CD4-positive, alpha-beta T cell treated with Interleukin-4 for 1 hour (primary cell): ENCODE measurements around the gene LRBA.

Experiments used
- DNase-seq, 2 donors: peaks; one replicate each; pipeline ENCODE4 v3.0.0-alpha.2; 2020 to 2022

LRBA gene

DNA sequence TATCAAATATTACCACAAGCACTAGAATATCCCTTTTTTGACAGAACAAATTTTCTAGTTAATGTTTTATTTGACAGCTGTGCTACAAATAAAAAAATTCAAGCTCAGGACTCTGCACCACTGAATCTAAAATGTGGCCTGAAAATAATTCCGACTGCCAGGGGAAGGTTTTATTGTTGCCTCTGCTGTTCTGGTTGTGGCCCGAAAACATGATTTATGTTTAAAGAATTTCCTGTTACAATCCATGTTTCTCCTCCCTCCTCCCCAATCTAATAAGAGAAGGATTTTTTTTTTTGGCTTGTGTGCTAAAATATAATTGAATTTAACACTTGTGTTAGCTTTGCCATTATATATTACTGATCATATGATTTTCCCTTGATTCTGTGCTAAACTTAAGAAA is 709.1 kb downstream of the LRBA start:
- DNase-seq, result no peak

DNA sequence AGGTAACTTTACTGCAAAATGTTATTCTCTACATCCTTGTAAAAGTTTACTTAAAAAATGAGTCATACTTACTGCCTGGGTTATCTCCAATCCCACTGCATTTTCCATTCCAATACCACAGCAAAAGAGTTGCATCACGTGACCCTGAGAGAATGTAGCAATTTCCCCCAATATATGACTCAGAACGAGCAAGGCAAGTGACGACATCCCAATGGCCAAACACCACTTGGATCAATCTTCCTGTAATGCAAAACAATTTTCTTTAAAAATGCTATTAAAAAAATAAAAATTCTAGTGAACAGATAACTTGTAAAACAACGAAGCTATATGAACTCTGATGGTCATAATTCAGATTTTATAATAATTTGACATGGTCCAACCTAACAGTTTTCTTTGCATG is 712.5 kb downstream of the LRBA start:
- DNase-seq, result peak in 1 of 2 donors; percentile 13

DNA sequence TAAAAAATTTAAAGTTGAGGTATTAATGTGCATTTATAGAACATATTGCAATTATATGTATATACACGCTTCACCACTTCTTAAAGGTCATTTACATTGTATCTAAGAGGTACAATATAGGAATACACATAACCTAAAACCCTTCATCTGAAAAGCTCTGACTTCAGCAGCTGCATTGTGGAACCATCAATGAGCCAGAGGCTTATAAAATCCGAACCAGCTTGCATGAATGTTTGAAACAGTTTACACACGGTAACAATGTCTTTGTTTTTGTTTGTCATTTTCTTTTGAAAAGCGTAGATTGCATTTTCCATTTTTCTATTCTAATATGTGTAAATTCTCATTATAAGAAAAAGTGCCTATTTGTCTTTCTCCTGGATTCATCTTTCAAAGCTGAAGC is 715.3 kb downstream of the LRBA start:
- no peak for DNase-seq

DNA sequence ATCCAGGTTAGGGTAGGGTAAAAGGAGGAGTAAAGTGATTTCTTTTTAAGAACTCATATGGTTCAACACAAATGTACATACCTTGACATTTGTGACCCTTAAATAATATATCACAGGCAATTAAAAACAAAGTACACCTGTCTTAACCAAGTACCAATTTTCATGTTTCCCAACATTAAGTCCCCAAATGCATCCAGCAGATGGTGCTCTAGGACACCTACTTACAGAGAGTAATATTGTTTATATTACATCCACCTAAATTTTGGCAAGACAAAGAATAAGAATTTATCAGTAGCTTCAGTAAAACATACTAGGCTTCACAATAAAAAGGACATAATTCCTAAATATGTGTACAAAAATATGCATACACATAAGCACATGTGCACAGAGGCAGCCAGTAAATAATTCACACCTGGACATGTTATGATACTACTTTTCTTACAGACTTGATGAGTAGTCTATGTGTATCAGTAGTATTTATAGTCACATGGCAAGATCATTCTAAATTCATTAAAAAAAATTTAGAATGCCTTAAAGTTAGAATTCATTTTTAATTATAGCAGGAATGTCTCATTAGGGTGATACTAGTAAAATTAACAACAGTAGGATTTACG is 717.1 kb downstream of the LRBA start:
- peak in 1 of 2 donors; percentile 36 for DNase-seq

DNA sequence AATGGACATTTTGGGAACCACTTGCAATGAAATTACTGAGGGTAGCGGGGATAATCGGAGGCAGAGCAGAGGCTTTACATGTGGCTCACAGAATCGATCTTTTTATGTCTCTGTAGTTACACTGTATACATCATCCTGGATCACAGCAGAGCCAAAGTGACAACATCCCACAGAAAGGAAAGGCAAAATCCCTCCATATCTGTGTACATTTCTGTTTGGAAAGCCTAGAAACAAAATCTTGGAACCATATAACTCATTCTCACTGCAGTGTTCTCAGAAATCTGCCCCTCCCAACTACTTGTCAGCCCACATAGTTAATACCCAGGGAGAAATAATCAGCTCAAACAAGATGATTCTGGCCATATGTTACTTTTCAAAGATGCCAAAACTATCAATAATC is 725.2 kb downstream of the LRBA start:
- no peak for DNase-seq

DNA sequence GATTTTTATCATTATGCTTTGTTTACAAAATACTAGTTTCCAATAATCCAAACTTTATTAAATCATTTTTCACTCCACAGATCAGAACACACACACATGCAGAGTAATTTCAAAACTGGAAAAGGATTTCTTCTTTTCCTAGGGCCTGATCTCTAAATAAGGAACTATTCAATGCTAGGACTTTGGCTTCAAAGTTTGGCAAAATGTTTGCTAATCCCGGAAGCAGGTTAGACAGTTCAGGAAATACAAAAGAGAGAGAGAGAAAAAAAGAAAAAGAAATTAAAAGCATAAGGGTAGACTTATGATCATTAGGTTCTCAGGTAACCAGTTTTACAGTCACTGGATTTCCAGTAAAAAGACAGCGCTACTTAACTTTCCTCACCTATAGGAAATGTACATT is 725.9 kb downstream of the LRBA start:
- no peak for DNase-seq

DNA sequence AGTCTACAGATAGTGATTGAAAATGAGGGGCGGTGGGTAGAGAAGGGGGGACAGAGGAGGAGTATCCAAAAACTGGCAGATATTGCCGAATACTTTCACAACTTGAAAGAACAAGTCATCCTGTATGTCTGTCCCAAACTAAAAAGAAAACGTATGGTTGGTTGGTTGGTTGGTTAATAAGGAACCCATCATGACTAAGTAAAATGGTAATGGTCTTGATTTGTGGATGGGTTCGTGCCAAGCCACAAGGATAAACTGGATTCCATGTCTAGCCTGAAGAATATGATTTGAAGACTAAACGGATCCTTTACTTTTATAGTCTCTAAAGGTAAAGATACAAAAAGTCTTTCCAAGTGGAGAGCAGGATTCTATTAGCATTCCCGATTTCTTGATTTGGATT is 728.4 kb downstream of the LRBA start:
- no peak for DNase-seq

DNA sequence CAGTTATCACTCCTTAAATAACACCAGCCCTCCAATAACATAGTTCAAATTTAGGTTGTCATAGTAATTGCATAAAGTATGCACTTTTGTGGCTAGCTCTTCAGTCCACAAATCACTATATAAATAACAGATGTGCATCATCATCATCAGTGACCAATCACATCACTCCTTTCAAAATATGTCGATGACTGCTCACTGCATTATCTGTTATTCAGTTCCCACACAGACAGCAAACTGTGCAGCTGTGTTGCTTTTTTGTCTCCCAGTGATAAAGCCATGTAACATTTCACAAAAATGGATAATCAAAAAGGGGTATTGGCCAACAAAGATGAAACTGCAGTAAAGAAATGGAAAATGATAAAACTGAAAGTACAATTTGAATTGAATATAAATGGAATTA is 731.4 kb downstream of the LRBA start:
- no peak for DNase-seq

DNA sequence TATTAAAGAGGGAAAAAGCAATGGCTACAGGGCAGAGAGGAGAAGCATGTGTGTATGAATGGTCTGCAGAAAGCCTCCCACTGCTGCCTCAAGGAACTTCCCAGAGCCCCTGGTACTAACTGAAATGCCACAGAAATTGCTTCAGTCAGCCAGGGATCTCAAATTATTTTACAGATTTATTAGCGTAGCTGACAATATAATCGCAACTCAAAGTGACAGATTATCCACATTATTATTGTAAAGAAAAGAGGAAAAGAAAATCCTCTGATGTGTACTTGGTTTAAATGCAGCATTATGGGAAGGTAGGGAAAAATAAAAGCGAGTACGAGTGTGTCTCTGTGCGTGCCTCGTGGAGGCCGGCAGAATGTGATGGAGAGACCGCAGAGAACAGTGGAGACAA is 734.1 kb downstream of the LRBA start:
- DNase-seq, result no peak

DNA sequence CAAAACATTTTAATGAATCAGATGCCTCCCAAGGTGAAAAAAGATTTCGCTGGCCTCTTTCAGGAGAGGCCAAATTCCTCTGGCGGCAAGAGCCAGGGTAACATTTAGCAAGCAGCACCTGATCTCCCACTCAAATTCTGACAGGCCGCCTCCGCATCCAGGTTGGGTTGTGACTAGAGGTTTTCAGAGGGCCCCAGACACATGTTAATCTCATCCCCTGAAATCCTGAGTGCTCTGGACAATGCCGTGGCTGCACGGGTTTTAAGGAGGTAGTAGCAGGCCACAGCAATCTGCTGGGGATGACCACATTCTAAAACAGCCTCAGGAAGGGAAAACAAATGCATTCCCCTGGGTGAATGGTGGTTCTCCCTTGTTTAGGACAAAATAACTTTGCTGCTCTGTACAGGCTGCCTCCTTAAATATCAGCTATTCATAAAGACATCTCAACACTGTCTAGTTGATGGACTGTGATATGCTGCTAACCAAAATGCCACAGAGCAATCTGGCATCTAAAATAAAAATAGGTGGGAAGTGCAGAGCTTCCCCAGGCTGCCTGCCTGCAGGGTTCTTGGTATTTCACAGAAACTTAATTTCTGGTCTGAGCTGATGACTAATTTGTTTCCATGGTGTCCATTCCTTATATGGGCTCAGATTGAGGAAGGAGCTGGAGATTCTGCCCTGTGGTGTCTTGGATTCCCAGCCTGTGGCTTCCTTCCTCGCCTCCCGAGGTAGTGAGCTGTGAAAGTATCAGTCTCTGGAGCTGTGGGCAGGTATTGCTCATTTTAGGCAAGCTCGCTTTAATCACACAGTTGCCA is 734.8 kb downstream of the LRBA start:
- no peak for DNase-seq

DNA sequence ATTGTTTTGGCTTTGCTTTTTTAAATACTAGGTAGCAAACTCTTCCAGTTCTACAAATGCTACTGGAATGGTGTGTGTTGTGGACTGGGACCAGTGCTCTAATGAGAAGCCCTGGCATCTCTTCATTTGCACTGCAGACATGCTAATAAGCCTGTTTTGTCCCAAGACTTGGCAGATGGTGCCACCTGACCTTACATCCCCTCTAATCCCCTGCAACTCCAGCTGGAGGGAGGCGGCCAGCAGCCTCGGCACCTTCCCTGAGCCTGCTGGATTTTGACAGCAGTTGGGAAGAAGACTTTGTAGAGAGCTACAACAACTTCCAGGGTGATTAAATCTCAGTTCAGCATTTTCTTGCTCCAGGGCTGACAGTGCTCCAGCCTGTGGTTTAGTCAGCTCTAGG is 736.9 kb downstream of the LRBA start:
- DNase-seq, result no peak

DNA sequence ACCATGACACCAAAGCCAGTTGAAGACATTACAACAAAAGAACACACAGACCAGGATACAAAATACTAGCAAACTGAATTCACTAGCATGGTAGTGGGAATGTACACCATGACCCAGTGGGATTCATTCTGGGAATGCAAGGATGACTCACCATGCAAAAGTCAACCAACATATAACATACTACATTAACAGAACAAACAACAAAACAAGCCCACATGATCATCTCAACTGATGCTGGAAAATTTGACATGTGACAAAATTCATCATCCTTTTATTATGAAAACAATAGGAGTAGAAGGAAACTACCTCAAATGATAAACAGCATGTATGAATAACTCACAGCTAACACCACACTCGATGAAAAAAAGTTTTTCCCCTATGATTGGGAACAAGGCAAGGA is 746.6 kb downstream of the LRBA start:
- DNase-seq, result no peak

DNA sequence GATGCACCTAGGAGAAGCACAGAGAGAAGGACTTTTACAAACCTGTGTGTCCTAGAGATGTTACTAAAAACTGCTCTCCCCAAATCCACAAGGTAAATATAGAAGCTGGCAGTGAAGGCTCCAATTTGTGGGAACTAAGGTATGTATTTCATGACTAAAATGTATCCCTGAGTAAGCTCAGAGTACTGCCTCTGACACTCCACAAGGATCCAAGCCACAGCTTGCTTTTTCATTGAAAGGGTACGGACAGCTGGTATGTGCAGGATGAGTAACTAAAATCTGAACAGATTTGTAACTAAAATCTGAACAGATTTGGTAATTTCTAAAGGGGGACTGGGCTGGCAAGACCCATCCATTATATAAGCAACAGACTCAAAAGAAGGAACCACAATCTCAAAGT is 749.3 kb downstream of the LRBA start:
- DNase-seq, result no peak

DNA sequence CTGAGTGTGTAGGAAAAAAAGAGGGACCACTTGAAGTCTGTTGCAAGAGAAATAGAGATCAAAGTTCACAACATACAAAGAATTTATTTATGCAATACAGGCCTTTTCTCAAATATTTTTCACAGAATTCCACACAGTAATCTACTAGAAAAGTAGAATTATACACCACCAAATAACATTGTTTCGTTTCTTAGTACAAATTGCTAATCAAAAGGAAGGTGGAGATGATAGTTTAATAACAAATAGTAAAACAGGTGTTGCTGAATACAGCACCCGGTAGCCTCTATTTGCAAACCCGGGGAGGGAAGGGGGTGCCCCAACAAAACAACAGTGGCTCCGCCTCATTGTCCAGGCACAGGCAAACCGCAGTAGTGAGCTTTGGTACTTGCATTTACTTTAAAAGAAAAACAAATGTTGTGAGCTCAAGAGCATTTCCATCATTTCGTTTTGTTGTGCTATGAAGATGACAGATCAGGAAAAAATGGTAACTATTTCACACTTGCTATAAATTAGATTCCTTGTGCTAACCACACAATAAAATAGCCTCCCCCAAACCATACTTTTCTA is 750.4 kb downstream of the LRBA start:
- DNase-seq, result no peak

DNA sequence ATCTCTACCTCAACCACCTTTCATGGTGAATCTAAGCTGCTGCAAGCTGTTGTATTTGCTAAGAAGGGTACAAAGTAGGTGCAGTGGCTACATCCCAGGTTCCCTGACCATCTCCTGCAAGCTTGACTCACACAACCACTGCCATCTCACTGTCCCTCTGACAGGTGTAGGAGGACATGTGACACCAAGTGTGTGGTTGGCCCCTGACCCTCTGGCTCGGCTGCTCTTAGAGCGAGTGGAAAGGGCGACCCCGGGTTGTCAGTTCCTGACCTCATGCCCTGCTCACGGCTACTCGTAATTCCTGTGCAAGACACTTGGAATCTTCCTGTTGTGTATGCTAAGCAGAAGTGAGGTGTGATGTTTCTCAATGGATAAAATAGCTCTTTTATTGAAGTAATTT is 752.5 kb downstream of the LRBA start:
- DNase-seq, result no peak

DNA sequence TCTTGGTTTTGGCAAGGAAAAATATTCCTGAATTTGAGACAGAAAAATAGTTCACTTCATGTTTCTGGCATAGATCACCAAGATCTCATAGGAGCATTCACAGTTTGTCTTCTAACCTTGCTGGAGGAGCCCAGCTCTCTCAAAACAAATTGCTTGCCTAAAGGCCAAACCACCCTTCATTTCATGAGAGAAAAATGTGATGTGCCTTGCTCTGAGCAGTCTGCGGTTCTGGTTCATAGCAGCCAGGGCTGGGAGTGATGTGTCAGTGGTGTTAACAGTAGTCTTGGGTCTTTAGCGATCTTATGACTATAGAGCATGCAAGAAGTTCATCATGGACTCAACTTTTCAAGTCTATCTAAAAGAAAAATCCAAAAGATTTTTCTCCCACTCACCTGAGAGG is 753.5 kb downstream of the LRBA start:
- no peak for DNase-seq

DNA sequence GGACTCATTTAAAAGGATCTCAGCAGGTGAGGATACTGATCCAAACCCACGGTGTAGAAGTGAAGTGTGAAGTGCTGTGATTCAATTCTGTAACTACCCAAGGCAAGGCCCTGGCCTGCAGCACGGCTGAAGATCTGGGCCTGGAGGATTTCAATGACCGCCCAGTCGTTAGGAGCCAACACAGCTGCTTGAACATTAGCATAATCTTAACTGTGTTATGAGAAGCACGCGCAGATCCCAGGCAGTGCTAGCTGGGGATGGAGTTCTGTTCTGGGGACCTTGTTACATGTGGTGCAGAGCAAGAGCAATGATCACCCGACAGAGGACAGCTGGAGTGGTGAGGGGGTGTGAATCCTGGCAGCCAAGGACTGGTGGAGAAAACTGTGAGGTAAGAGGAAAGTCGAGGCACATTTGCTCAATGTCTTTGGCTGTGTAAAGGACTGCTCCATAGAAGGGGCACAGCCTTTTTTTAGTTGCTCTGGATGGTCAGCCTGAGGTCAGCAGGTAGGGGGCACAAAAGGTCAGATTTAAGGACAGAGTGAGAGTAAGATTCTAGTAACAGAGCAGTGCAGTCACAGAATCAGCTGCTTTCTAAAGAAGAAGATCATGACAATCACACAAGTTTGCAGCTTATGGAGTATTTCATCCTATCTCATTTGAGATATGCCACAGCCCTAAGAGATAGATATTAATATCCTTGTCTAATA is 755.1 kb downstream of the LRBA start:
- DNase-seq, result no peak

DNA sequence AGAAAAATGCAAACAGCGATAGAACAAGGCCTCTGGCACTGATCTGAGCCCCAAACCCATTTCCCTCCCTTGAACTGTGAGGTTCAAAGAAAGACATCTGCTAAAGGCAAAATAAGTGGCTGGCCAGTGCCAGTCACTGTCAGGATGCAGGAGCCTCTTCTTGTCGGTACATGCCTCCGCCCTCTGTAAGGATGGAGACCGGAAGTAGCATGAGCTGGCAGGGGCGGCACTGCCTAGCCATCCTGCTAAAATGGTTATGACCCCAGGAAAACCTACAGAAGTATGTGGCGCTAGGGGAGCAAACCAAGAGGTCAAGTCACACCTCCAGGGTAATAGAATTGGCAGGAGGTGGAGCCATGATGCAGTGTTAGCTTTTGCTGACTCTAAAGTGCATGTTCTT is 756.5 kb downstream of the LRBA start:
- DNase-seq, result no peak

DNA sequence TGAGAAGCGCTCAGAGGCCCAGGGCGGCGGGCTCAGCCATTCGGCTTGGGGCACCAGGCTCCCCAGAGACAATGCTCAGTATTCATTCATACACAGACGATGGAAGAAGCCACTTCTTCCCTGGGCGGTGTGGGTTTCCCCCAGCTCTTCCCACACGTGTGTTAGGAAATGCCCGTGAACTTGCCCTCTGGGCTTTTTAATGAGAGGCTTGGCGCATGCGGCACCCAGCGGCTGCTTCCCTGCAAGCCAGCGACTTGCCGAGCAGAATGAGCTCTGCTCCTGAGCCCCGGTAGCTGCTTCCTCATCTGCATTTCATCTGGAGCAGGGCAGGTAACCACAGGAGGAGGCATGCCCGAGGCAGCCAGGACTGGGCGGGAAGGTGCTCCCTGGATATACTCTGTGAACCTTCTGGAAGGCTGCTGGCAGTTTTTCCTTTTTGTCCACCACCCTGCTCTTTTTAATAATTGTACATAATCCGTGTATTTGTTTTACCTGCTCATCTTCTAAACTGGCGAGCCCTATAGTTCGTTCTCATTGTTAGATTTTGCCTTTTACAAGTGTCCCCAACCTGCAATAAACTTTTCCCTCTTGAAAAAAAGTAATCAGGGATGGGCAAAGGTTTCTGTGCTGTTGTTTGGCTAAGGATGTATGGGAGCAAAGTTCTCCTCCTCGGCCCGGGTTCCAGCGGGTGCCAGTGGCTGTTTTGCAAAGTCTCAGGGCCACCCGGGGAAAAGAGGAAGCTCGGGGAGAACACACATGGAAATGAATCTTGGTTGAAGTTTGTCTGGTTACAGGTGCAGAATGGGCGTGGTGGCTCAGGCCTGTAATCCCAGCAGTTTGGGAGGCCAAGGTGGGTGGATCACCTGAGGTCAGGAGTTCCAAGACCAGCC is 758.0 kb downstream of the LRBA start:
- DNase-seq, result no peak

DNA sequence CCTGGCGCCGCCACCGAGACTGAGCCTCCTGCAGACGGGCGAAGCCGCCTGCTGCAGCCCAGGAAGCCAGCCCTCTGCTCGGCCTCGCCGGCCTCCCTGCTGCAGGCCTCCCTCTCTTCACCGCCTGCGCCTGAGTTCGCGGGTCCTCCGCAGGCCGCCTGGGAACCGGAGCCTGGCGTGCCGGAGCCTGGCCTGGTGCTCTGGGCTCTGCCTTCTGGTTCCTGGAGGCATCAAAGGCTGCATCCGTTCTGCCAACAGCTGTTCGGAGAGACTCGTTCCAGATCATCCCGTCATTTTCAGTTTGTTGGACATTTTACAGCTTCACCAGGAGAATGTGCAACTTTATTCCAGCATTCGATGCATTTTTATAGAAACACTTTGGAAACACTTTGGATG is 758.9 kb downstream of the LRBA start:
- no peak for DNase-seq

DNA sequence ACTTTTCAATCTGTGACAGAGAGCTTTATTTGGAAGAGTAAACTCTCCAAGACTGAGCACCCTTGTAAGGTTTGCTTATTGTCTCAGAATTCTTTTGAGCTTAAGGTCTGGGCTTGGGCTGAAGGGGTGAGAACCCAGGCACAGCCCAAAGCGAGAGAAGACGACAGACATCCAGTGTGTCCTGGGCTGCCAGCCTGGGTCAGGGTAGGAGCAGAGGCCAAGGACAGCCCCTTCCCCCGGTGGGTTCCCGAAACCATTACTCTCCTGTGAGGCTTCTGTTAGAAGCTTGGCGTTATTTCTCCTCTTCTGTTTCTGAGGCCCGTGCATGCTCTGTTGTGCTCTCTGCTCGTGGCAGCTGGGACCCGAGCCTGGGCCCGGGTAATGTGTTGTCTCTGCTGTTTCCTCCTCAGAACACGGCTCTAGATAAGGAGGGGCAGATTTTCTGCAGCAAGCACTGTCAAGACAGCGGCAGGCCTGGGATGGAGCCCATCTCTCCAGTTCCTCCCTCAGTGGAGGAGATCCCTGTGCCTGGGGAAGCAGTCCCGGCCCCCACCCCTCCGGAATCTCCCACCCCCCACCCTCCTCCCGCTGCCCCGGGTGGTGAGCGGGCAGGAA is 759.4 kb downstream of the LRBA start:
- DNase-seq, result no peak

DNA sequence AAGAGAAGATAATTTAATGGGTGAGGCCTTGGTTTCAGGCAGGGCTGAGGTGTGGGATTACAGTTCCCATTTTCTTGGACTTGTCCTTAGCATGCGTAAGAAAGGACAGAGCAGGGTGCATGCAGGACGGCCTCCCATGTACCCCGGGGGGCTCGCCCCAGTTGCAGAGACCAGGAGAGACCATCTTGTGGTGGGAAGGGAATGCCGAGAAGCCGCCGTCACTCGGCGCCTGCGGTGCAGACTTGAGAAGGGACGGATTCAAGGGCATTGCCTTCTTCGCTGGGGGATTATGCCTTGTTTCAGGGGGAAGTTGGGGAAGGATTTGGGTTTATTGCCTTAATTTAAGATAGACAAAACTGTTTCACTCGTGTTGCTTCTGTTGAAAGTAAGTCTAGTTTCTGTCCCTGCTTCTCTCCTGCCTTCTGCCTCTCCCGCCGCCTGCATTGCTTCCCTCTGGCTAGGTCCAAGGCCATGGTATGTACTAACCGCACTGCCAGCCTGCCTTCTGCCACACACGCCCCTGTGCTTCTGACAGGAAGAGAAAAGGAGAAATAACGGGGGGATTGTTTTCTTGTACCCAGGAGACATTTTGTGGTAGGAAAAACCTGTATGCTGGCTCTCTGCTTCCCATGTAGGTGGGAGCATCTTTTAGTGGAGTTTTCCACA is 761.0 kb downstream of the LRBA start:
- DNase-seq, result no peak
